Keratinocyte (primary cell): Measurements from ENCODE around the gene SNRNP35. TPM values are rescaled to one million over a fixed set of nuclear protein-coding genes. Genes with fewer than 3 reads are reported as not detected.

Experiments used
- DNase-seq: peaks from one replicate; pipeline ENCODE4 v3.0.0-alpha.2; 2011; ENCODE audit warnings: low read depth, missing footprints, low spot score
- FAIRE-seq: peaks from 2 replicates; lab custom pipeline; 2011; peaks lifted over from hg19 to GRCh38; lab: Jason Lieb, UNC
- H2AFZ ChIP-seq: 2 replicates; pipeline ENCODE4 v1.6.0; 2012; ENCODE audit warnings: low read length, control low read depth, inconsistent platforms; ENCODE audit not compliant: control insufficient read depth
- H3K27ac ChIP-seq: 2 replicates; pipeline ENCODE4 v1.5.1; 2011; ENCODE audit warnings: low read length; ENCODE audit not compliant: control insufficient read depth, insufficient read depth
- H3K27me3 ChIP-seq: 3 replicates; pipeline ENCODE4 v1.6.0; 2011; ENCODE audit warnings: low read length; ENCODE audit not compliant: control insufficient read depth, insufficient read depth; ENCODE audit errors: extremely low read depth
- H3K36me3 ChIP-seq, 2 experiments: 2 replicates in 1 of 2; 3 replicates in 1 of 2; pipeline ENCODE4 v1.5.1; 2011; ENCODE audit warnings: low read length in 2 of 2, mild to moderate bottlenecking in 1 of 2; ENCODE audit not compliant: control insufficient read depth in 2 of 2, insufficient read depth in 2 of 2; ENCODE audit errors: extremely low read depth in 1 of 2
- H3K4me1 ChIP-seq: 3 replicates; pipeline ENCODE4 v1.5.1; 2011; ENCODE audit warnings: low read length; ENCODE audit not compliant: control insufficient read depth, insufficient read depth; ENCODE audit errors: extremely low read depth
- H3K4me2 ChIP-seq: 3 replicates; pipeline ENCODE4 v1.6.0; 2011; ENCODE audit warnings: low read depth, low read length; ENCODE audit not compliant: control insufficient read depth, insufficient read depth; ENCODE audit errors: extremely low read depth
- H3K4me3 ChIP-seq, 3 experiments: fragments of 200-600 bp in 1 of 3; sonication (generic) in 1 of 3; 2 replicates in 2 of 3; 3 replicates in 1 of 3; pipeline ENCODE4 v1.5.1; 2011 to 2016; ENCODE audit warnings: low read length in 3 of 3, mild to moderate bottlenecking in 3 of 3, control low read depth in 2 of 3, inconsistent platforms in 1 of 3, low read depth in 1 of 3, mixed read lengths in 1 of 3, mixed run types in 1 of 3, moderate library complexity in 1 of 3; ENCODE audit not compliant: control insufficient read depth in 2 of 3, insufficient read depth in 2 of 3; ENCODE audit errors: extremely low read depth in 1 of 3
- H3K79me2 ChIP-seq: 2 replicates; pipeline ENCODE4 v1.6.0; 2012; ENCODE audit warnings: low read length; ENCODE audit not compliant: control insufficient read depth, insufficient read depth
- H3K9ac ChIP-seq: 3 replicates; pipeline ENCODE4 v1.6.0; 2011; ENCODE audit warnings: low read length; ENCODE audit not compliant: control insufficient read depth, insufficient read depth; ENCODE audit errors: extremely low read depth
- H3K9me1 ChIP-seq: 3 replicates; pipeline ENCODE4 v1.6.0; 2011; ENCODE audit warnings: low read length; ENCODE audit not compliant: control insufficient read depth, insufficient read depth; ENCODE audit errors: extremely low read depth
- H3K9me3 ChIP-seq: 2 replicates; pipeline ENCODE4 v1.5.1; 2012; ENCODE audit warnings: low read depth, low read length; ENCODE audit not compliant: control insufficient read depth
- H4K20me1 ChIP-seq: 3 replicates; pipeline ENCODE4 v1.6.0; 2011; ENCODE audit warnings: low read length; ENCODE audit not compliant: control insufficient read depth, insufficient read depth; ENCODE audit errors: extremely low read depth
- EZH2 ChIP-seq: IDR thresholded peaks from one replicate; pipeline ENCODE4 v1.6.1; 2012; ENCODE audit warnings: inconsistent platforms, mild to moderate bottlenecking, low read length, moderate library complexity
- dilution Hi-C: fragments of 300-500 bp; cut with MboI; formaldehyde crosslinking; loops from one replicate; pipeline ENCODE4 v1.7.0; 2020; ENCODE audit warnings: low sequenced_read_pairs; ENCODE audit not compliant: extremely low pct_ligation_motif_present
- polyA plus RNA-seq, 5 experiments: library from polyadenylated mRNA; depleted of rRNA in 3 of 5; stranded (reverse) in 3 of 5; stranded (forward) in 1 of 5; unstranded in 1 of 5; fragments of >200 nt; gene quantifications; 1 replicate in 1 of 5; 2 replicates in 3 of 5; 3 replicates in 1 of 5; pipeline versions ENCODE4 v1.2.1 to v1.2.3, GENCODE V29; 2011 to 2012; ENCODE audit warnings: missing spikeins in 2 of 5, low read depth in 1 of 5, low replicate concordance in 1 of 5
- TF ChIP-seq, protein P1 (sequence below), 3 experiments: IDR thresholded peaks in 1 of 3; conservative IDR thresholded peaks in 1 of 3; optimal IDR thresholded peaks in 1 of 3; 2 replicates in 2 of 3; 3 replicates in 1 of 3; pipeline versions ENCODE3 to v1.5.1; 2011; ENCODE audit warnings: low read length in 3 of 3, mild to moderate bottlenecking in 3 of 3, moderate library complexity in 2 of 3, control low read depth in 1 of 3, inconsistent platforms in 1 of 3; ENCODE audit not compliant: insufficient read depth in 2 of 3; ENCODE audit errors: extremely low read depth in 1 of 3

The SNRNP35 gene
- polyA plus RNA-seq, 1 donor (not counting 4 experiments of a cell fraction or from before 2014, with no cell fraction given) = 15.2 TPM

DNA sequence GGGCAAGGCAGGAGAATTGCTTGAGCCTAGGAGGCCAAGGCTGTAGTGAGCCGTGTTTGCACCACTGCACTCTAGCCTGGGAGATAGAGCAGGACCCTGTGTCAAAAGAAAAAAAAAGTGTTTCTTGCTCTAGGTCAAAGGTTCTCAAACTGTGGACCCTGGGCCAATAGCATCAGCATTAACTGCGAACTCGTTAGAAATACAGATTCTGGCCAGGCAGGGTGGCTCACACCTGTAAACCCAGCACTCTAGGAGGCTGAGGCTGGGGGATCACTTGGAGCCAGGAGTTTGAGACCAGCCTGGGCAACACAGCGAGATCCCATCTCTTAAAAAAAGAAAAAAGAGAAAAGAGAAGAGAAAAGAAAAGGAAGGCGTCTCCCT, 22.3 kb upstream of the SNRNP35 start:
- peak overlapping the region; percentile 84 for H3K4me2 ChIP-seq
- H3K9me3 ChIP-seq = no peaks in the 10 kb centered on the region
- H3K9me1 ChIP-seq = no peaks in the 10 kb centered on the region
- H3K4me1 ChIP-seq = peaks cover 25% of the 10 kb centered on the region
- FAIRE-seq (no peak), DNase-seq (no peak)
- peaks cover 16% of the 10 kb centered on the region for H3K79me2 ChIP-seq
- TF ChIP-seq, protein P1, sequence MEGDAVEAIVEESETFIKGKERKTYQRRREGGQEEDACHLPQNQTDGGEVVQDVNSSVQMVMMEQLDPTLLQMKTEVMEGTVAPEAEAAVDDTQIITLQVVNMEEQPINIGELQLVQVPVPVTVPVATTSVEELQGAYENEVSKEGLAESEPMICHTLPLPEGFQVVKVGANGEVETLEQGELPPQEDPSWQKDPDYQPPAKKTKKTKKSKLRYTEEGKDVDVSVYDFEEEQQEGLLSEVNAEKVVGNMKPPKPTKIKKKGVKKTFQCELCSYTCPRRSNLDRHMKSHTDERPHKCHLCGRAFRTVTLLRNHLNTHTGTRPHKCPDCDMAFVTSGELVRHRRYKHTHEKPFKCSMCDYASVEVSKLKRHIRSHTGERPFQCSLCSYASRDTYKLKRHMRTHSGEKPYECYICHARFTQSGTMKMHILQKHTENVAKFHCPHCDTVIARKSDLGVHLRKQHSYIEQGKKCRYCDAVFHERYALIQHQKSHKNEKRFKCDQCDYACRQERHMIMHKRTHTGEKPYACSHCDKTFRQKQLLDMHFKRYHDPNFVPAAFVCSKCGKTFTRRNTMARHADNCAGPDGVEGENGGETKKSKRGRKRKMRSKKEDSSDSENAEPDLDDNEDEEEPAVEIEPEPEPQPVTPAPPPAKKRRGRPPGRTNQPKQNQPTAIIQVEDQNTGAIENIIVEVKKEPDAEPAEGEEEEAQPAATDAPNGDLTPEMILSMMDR (optimal IDR thresholded peaks at IDR 0.05 in 1 of 3, IDR thresholded peaks at IDR 0.05 in 1 of 3, conservative IDR thresholded peaks at IDR 0.05 in 1 of 3; ENCODE audit: extremely low read depth in 1 of 3, insufficient read depth in 2 of 3, low read length in 3 of 3) = no peak
- TF ChIP-seq EZH2 = no peak
- H3K4me3 ChIP-seq = peak overlapping the region; percentile 67 to 92 (median 90)
- H2AFZ ChIP-seq = peak overlapping the region; percentile 91
- H3K9ac ChIP-seq = peak overlapping the region; percentile 76
- dilution Hi-C loops = no loop called here
- H4K20me1 ChIP-seq = no peaks in the 10 kb centered on the region
- H3K27ac ChIP-seq = peak overlapping the region; percentile 75
- H3K27me3 ChIP-seq = no peaks in the 10 kb centered on the region
- H3K36me3 ChIP-seq = no peaks in the 10 kb centered on the region

DNA sequence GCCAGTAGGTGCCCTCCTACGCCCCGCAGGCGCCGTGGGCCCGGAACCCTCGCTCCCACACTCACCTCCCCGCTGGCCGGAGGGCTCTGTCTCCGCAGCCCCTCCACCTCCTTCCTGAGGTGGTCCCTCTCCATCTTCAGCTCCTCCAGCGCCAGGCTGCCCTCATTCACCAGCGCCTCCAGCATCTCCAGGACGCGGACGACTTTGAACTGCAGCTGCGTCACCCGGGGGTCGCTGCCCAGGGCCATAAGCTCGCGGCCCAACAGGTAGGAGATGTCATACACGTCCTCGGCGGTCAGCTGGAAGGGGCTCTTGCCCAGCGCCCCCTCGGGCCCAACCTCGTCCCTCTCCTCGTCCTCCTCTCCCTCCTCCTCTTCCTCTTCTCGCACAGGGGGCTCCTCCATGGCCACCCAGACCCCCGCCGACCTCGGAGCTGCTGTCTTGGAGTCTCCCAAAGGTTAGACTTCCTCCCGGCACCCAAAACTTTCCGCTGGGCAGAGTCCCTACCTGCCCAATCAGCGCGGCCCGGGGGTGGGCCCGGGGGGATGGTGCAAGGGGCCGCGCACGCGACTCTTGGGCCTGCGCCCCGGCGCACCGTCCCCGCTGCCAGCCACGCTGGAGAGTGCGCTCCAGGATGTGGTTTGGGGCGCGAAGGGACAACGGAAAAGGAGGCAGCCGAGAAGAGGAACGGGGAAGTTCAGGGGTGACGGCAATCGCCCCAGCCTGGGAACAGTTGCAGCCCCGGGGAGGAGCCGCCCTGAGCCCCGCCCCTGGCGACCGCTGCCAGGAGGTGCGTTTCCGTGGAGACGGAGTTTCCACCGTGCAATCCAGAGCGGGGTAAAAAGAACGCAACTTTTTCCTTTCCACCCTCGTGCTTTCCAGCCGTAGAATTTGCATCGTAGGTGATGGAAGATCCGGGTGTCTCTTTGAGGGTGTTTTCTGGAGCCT, 21.6 kb upstream of the SNRNP35 start, which contains the start of gene RILPL2:
Gene RILPL2, minus strand, starts transcription at position 668 of the 948 bp plus-strand sequence. Its CDS starts 264 bp downstream, at position 404.
- Histone ChIP-seq H3K4me2 (peak within 1 kb of the TSS; percentile 84), H3K27me3 (no peaks in the 10 kb centered on the region), H3K9ac (peak within 1 kb of the TSS; percentile 76), H3K27ac (peak within 1 kb of the TSS; percentile 75), H3K36me3 (no peaks in the 10 kb centered on the region), H3K4me3 (peak within 1 kb of the TSS; percentile 67 to 92 (median 90)), H3K79me2 (peaks cover 13% of the 10 kb centered on the region), H3K9me3 (no peaks in the 10 kb centered on the region), H4K20me1 (no peaks in the 10 kb centered on the region), H3K4me1 (peaks cover 25% of the 10 kb centered on the region), H2AFZ (peak within 1 kb of the TSS; percentile 91), H3K9me1 (no peaks in the 10 kb centered on the region)
- DNase-seq (peak; percentile 36), FAIRE-seq (no peak)
- dilution Hi-C loops = no loop called here
- TF ChIP-seq EZH2 = no peak
- TF ChIP-seq, protein P1 (optimal IDR thresholded peaks at IDR 0.05 in 1 of 3, IDR thresholded peaks at IDR 0.05 in 1 of 3, conservative IDR thresholded peaks at IDR 0.05 in 1 of 3; ENCODE audit: extremely low read depth in 1 of 3, insufficient read depth in 2 of 3, low read length in 3 of 3) = peak in 1 of 3 experiments; percentile 9
